GM12878 (cell line): ENCODE results near the gene PPP1R3E. TPM values are rescaled to one million over a fixed set of nuclear protein-coding genes. Genes with fewer than 3 reads are reported as not detected.

Experiments
- ATF7 ChIP-seq: fragments of 450-650 bp; IDR thresholded peaks from 2 replicates; pipeline ENCODE4 v1.6.1; 2016; ENCODE audit warnings: low read depth, mild to moderate bottlenecking
- BHLHE40 ChIP-seq, 2 experiments: fragments of 450-650 bp in 1 of 2; IDR thresholded peaks; 2 replicates each; pipeline ENCODE4 v1.6.1; 2011 to 2017; ENCODE audit warnings: low read depth in 2 of 2, borderline replicate concordance in 1 of 2, improper control_type of control experiment in 1 of 2, low read length in 1 of 2, mild to moderate bottlenecking in 1 of 2
- CEBPZ ChIP-seq: fragments of 150-350 bp; IDR thresholded peaks from 2 replicates; pipeline ENCODE4 v1.6.1; 2016; ENCODE audit warnings: low read depth, low read length
- CHD1 ChIP-seq: IDR thresholded peaks from 2 replicates; pipeline ENCODE4 v1.6.1; 2012; ENCODE audit warnings: low read depth, low read length, improper control_type of control experiment
- CHD2 ChIP-seq: IDR thresholded peaks from 2 replicates; pipeline ENCODE4 v1.6.1; 2011; ENCODE audit warnings: low read depth, low read length, improper control_type of control experiment, borderline replicate concordance
- CHD4 ChIP-seq: fragments of 200-600 bp; sonication (generic); IDR thresholded peaks from 2 replicates; pipeline ENCODE4 v1.6.1; 2016; ENCODE audit warnings: mild to moderate bottlenecking
- CREB1 ChIP-seq: IDR thresholded peaks from 2 replicates; pipeline ENCODE4 v1.6.1; 2012; ENCODE audit warnings: low read depth, mild to moderate bottlenecking, inconsistent platforms
- EGR1 ChIP-seq, 2 experiments: IDR thresholded peaks; 1 replicate in 1 of 2; 2 replicates in 1 of 2; pipeline ENCODE4 v1.6.1; 2011 to 2012; ENCODE audit warnings: low read depth in 2 of 2, low read length in 2 of 2, borderline replicate concordance in 1 of 2, mild to moderate bottlenecking in 1 of 2, moderate library complexity in 1 of 2
- FOS ChIP-seq: IDR thresholded peaks from 3 replicates; pipeline ENCODE4 v1.6.1; 2011; ENCODE audit warnings: borderline replicate concordance; ENCODE audit not compliant: insufficient read length; ENCODE audit errors: extremely low read depth
- KDM1A ChIP-seq: fragments of 200-600 bp; sonication (generic); IDR thresholded peaks from 2 replicates; pipeline ENCODE4 v1.6.1; 2016; ENCODE audit warnings: borderline replicate concordance
- MTA2 ChIP-seq: fragments of 450-650 bp; IDR thresholded peaks from 2 replicates; pipeline ENCODE4 v1.6.1; 2016; ENCODE audit warnings: low read depth, mild to moderate bottlenecking, moderate library complexity
- MXI1 ChIP-seq: fragments of 150-350 bp; IDR thresholded peaks from 2 replicates; pipeline ENCODE4 v1.6.1; 2011; ENCODE audit warnings: low read depth, mild to moderate bottlenecking, inconsistent platforms, low read length, improper control_type of control experiment
- NFYA ChIP-seq: IDR thresholded peaks from 2 replicates; pipeline ENCODE4 v1.6.1; 2011; ENCODE audit warnings: low read depth, mild to moderate bottlenecking, low read length, improper control_type of control experiment, borderline replicate concordance
- NR2C1 ChIP-seq: fragments of 450-650 bp; IDR thresholded peaks from 2 replicates; pipeline ENCODE4 v1.6.1; 2017; ENCODE audit warnings: antibody characterized with exemption, mild to moderate bottlenecking, moderate library complexity
- NRF1 ChIP-seq: conservative IDR thresholded peaks from 2 replicates; pipeline ENCODE4 v1.6.1; 2011; ENCODE audit warnings: mild to moderate bottlenecking, low read depth, low read length, improper control_type of control experiment
- PML ChIP-seq: IDR thresholded peaks from 2 replicates; pipeline ENCODE4 v1.6.1; 2012; ENCODE audit warnings: low read length, inconsistent platforms
- SMAD5 ChIP-seq: IDR thresholded peaks from 2 replicates; pipeline ENCODE4 v1.6.1; 2016; ENCODE audit warnings: antibody characterized with exemption, low read depth
- STAT3 ChIP-seq: IDR thresholded peaks from 2 replicates; pipeline ENCODE4 v1.6.1; 2011; ENCODE audit warnings: low read depth, low read length, improper control_type of control experiment
- SUPT20H ChIP-seq: IDR thresholded peaks from 2 replicates; pipeline ENCODE4 v1.6.1; 2011; ENCODE audit warnings: low read depth, mild to moderate bottlenecking, low read length, moderate library complexity, borderline replicate concordance; ENCODE audit not compliant: control insufficient read depth
- TCF12 ChIP-seq: IDR thresholded peaks from 2 replicates; pipeline ENCODE4 v1.6.1; 2011; ENCODE audit warnings: low read depth, mild to moderate bottlenecking, low read length
- TCF3 ChIP-seq: IDR thresholded peaks from 2 replicates; pipeline ENCODE4 v1.6.1; 2012; ENCODE audit warnings: low read depth, mild to moderate bottlenecking, low read length, borderline replicate concordance; ENCODE audit not compliant: insufficient read depth
- YY1 ChIP-seq: IDR thresholded peaks from 2 replicates; pipeline ENCODE4 v1.6.1; 2011; ENCODE audit warnings: low read depth, mild to moderate bottlenecking, low read length
- ZBTB4 ChIP-seq: fragments of 450-650 bp; formaldehyde crosslinking; IDR thresholded peaks from 2 replicates; pipeline ENCODE4 v1.4.0; 2022; ENCODE audit warnings: mild to moderate bottlenecking, moderate library complexity
- ZNF207 ChIP-seq: fragments of 450-650 bp; IDR thresholded peaks from 2 replicates; pipeline ENCODE4 v1.6.1; 2014; ENCODE audit warnings: antibody characterized with exemption, mild to moderate bottlenecking, borderline replicate concordance
- polyA plus RNA-seq, 11 experiments: library from polyadenylated mRNA; depleted of rRNA in 4 of 11; unstranded in 6 of 11; stranded (reverse) in 5 of 11; fragments of >200 nt; fragmentation: Nextera tagmentation in 4 of 11; fragmentation: Illumina TruSeq in 1 of 11; extraction: Ambion mirVana in 4 of 11; extraction: Trizol in 1 of 11; gene quantifications; 1 replicate in 1 of 11; 2 replicates in 10 of 11; pipeline versions ENCODE4 v1.2.1 to v1.2.3, GENCODE V29; 2011 to 2016; ENCODE audit warnings: inconsistent platforms in 2 of 11, missing spikeins in 2 of 11, low read depth in 1 of 11
- total RNA-seq, 4 experiments: library from RNA; depleted of rRNA in 3 of 4; stranded (reverse); fragments of >200 nt in 3 of 4; fragmentation: Illumina TruSeq in 1 of 4; extraction: Trizol in 1 of 4; gene quantifications; 2 replicates each; pipeline versions ENCODE4 v1.2.1 to v1.2.3, GENCODE V29; 2013 to 2021

PPP1R3E gene
- total and polyA plus RNA-seq, 10 of the 15 experiments (the other 5 are each of a cell fraction or from before 2014, with no cell fraction given): 4.6 to 26.4 (median 7.1) TPM

- TF ChIP-seq MXI1 (0 out of 2 replicates have a peak, but pooled peaks have one; percentile 7), SUPT20H (no peak), PML (0 out of 2 replicates have a peak, but pooled peaks have one; percentile 30), CHD1 (no peak), BHLHE40 (IDR thresholded peaks at IDR 0.05; ENCODE audit: borderline replicate concordance in 1 of 2, low read depth in 2 of 2, low read length in 1 of 2) (no peak; a peak in 1 of 4 replicates), TCF12 (peak; percentile 21; the same call in 1 of the 2 replicates), NFYA (no peak), ZNF207 (no peak), SMAD5 (no peak), STAT3 (no peak), KDM1A (no peak), CEBPZ (no peak), TCF3 (no peak), CREB1 (0 out of 2 replicates have a peak, but pooled peaks have one; percentile 4), MTA2 (no peak), NR2C1 (no peak), YY1 (no peak), ZBTB4 (CRISPR knock-in tag) (no peak), FOS (no peak), CHD4 (no peak), NRF1 (no peak), ATF7 (no peak), CHD2 (no peak), EGR1 (IDR thresholded peaks at IDR 0.05; ENCODE audit: borderline replicate concordance in 1 of 2, low read depth in 2 of 2, low read length in 2 of 2) (no peak)
Measured at GRCh38 chr14:23301969-23302289, 730 bp downstream of the PPP1R3E start (continued).
